HG03521 (cell line): ENCODE results near the gene TMEM267.
A peak's percentile ranks its signal among the peaks of the same experiment; 100 is the strongest.
"Not testable (repeated sequence)": the region's sequence is repeated elsewhere in the genome, so short reads cannot be mapped to it uniquely, and the experiment has no call there.

Experiments
- ATAC-seq: cut with Tn5 transposase; IDR thresholded peaks from one replicate; pipeline ENCODE4 v1.9.1; 2021; ENCODE audit warnings: mild to moderate bottlenecking, moderate library complexity; ENCODE audit not compliant: unreplicated experiment

TMEM267 gene

GRCh38 chr5:43483298-43484105 lies at the start of gene TMEM267:
TMEM267 (minus strand) TSS chr5:43483865; CDS start chr5:43453969, 29,896 bp downstream.
- peak; percentile 87 for ATAC-seq

GRCh38 chr5:43530648-43531047 lies 47.0 kb upstream of the TMEM267 start:
- no peak for ATAC-seq

GRCh38 chr5:43523662-43524072 lies 40.0 kb upstream of the TMEM267 start:
- no peak for ATAC-seq

GRCh38 chr5:43520615-43521014 lies 37.0 kb upstream of the TMEM267 start:
- ATAC-seq: no peak

GRCh38 chr5:43515678-43516048 lies 32.0 kb upstream of the TMEM267 start:
- ATAC-seq: no peak

GRCh38 chr5:43514816-43515677 lies 31.4 kb upstream of the TMEM267 start, which contains the start of gene C5orf34:
C5orf34 (minus strand) TSS chr5:43515148; CDS start chr5:43509339, 5,809 bp downstream.
- peak; percentile 98 for ATAC-seq

GRCh38 chr5:43514471-43514815 lies 30.8 kb upstream of the TMEM267 start:
- peak; percentile 24 for ATAC-seq

- no peak for ATAC-seq
Observed at GRCh38 chr5:43514025-43514424, 30.4 kb upstream of the TMEM267 start.

GRCh38 chr5:43511062-43511461 lies 27.4 kb upstream of the TMEM267 start:
- ATAC-seq: not testable (repeated sequence)

GRCh38 chr5:43498581-43498980 lies 14.9 kb upstream of the TMEM267 start:
- ATAC-seq: no peak

GRCh38 chr5:43497311-43498104 lies 13.8 kb upstream of the TMEM267 start:
- ATAC-seq: no peak

- ATAC-seq: no peak
Observed at GRCh38 chr5:43491326-43491725, 7.7 kb upstream of the TMEM267 start.

GRCh38 chr5:43486353-43486752 lies 2.7 kb upstream of the TMEM267 start:
- no peak for ATAC-seq

GRCh38 chr5:43485406-43485805 lies 1.7 kb upstream of the TMEM267 start:
- ATAC-seq: no peak

- ATAC-seq: peak; percentile 69
Observed at GRCh38 chr5:43484106-43484849, 613 bp upstream of the TMEM267 start.

GRCh38 chr5:43482490-43483297 lies 971 bp downstream of the TMEM267 start:
- ATAC-seq: no peak

- ATAC-seq: no peak
Observed at GRCh38 chr5:43469671-43470391, 13.8 kb downstream of the TMEM267 start.

- no peak for ATAC-seq
Observed at GRCh38 chr5:43467100-43467499, 16.6 kb downstream of the TMEM267 start.

- ATAC-seq: not testable (repeated sequence)
Observed at GRCh38 chr5:43465455-43465854, 18.2 kb downstream of the TMEM267 start.
